ENCODE measurements around the gene ITPA.

The ITPA gene

GRCh38 chr20:3239867-3240775 lies 30.8 kb downstream of the ITPA start:
- no peak for DNase-seq (ENCODE audit: extremely low spot score, insufficient read length, low read depth)
- FAIRE-seq: no peak

DNA sequence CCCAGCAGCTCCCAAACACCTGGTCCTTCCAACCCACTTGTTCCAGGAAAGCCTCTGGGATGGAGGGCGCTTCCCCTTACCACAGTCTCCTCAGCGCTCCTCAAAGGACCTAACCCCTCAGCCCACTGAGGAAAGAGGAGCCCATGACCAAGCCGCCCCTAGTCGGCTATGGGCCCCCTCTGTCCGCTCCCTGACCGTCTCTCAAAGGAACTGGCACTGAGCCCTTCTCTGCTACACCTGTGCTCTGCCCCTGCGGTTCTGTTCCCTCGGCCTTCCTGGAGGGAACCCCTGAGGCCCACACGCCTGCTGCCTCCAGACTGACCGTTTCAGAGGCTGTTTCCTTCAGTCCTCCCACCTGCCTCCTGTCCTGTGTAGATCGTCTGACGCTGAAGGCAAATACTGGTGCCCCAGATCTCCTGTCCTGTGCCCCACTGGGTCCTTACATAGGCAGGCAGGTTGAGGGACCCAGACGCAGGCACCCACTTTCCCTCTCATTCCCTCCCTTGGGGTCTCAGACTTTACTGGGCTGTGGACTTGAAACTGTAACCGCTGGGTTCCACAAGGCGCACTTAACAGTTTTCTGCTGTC lies 31.6 kb downstream of the ITPA start:
- DNase-seq (ENCODE audit: extremely low spot score, insufficient read length, low read depth) (no peak), FAIRE-seq (no peak)

DNA sequence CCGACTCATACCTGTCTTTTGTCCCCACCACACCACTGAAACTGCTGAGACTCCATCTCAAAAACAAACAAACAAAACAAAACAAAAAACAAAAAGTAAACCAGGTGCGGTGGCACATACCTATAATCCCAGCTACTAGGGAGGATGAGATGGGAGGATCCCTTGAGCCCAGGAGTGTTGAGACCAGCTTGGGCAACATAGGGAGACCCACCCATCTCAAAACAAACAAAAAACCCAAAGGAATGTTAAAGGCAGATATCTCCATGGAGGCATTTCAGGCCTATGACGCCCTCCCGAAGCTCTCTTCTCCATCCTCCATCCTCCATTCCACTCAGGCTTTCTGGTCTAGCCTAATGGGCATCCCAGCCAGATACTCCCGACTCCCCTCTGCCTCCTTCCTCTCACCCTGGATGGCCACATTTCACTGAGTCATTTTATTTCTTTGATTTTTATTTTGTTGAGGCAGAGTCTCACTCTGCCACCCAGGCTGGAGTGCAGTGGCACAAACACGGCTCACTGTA lies 32.9 kb downstream of the ITPA start:
- no peak for FAIRE-seq
- no peak for DNase-seq (ENCODE audit: extremely low spot score, insufficient read length, low read depth)

GRCh38 chr20:3243718-3244358 lies 34.5 kb downstream of the ITPA start:
- FAIRE-seq (no peak), DNase-seq (ENCODE audit: extremely low spot score, insufficient read length, low read depth) (no peak)

GRCh38 chr20:3244613-3245012 lies 35.3 kb downstream of the ITPA start:
- FAIRE-seq (no peak), DNase-seq (ENCODE audit: extremely low spot score, insufficient read length, low read depth) (no peak)

DNA sequence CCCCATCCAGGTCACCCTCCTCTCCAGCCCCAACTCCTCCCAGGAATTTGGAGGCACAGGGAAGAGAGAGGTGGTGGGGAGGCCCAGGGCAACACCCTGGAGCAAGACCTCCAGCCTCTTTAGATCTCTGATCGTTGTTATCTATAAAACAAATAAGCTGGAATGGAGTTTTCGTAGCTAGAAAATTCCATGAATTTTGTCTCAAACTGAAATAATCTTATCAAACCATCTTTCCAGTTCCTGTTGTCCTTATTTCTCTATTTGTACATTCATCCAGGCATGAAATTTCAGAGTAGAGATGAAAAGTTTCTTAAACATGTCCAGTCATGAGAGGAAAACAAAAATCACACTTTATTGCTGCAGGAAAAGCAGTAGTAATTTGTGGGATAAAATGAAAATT lies 35.9 kb downstream of the ITPA start:
- no peak for FAIRE-seq
- DNase-seq (ENCODE audit: extremely low spot score, insufficient read length, low read depth): no peak

DNA sequence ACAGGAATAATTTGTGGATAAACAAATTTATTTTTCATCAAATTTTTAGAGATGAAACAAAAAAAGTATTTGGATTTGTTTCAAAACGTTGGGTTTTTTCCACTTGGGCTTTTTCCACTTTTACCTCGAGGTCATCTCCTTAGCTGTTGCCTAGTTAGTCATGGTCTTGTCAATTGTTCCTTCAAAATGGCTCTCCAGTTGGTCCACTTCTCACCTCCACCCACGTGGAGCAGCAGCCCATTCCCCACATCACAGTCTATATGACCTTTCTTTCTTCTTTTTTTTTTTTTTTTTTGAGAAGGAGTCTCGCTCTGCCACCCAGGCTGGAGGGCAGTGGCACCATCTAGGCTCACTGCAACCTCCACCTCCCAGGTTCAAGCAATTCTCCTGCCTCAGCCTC lies 36.4 kb downstream of the ITPA start:
- FAIRE-seq (no peak), DNase-seq (ENCODE audit: extremely low spot score, insufficient read length, low read depth) (no peak)

DNA sequence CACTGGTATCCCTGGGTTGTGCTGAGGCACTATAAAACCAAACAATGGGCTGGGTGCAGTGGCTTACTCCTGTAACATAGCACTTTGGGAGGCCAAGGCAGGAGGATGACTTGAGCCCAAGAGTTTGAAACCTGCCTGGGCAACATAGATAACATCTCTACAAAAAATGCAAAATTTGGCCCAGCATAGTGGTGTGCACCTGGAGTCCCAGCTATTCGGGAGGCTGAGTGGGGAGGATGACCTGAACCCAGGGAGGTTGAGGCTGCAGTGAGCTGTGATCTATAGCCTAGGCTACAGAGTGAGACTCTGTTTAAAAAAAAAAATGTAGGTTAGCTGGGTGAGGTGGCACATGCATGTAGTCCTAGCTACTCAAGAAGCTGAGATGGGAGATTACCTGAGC lies 37.4 kb downstream of the ITPA start:
- DNase-seq (ENCODE audit: extremely low spot score, insufficient read length, low read depth): no peak
- FAIRE-seq: no peak

DNA sequence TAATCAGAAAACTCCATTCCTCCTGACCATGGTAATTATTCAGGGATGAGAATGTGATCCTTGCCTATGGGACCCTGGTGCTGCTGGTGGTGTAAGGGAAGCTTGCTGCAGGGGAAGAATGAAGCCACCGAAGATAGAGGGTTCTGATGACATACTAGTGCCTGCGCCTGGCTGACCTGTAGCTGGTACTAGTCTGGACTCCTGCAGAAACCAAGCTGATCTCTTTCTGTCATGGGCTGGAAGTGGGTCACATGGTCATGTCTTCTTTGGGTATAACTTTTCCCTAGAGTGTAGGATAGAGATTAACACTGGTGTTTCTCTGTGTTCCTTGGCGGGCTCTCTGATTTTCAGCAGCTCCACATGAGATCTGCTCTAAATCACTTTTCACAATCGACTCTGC lies 38.3 kb downstream of the ITPA start:
- no peak for DNase-seq (ENCODE audit: extremely low spot score, insufficient read length, low read depth)

GRCh38 chr20:3248167-3248992 lies 39.1 kb downstream of the ITPA start:
- DNase-seq (ENCODE audit: extremely low spot score, insufficient read length, low read depth): no peak
- FAIRE-seq: no peak

More for the DNA sequence above, 38.3 kb downstream of the ITPA start:
- FAIRE-seq: no peak

DNA sequence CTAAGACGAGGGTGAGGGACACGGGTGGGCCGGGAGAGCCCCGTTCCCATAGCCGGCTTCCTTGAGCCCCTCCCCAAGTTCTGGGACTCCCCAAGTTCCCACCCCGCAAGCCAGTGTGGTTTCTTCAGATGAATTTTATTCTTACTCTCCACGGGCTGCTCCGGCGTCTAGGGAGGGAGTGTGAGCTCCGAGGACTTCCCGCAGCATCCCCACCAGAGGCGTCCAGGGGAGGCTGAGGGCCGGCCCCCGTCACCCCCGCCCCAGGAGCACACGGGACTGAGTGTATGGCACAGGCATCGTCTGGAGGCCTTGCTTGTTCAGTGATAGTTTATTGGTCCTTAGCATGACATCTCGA lies 39.7 kb downstream of the ITPA start:
- FAIRE-seq: no peak
- DNase-seq (ENCODE audit: extremely low spot score, insufficient read length, low read depth): no peak

DNA sequence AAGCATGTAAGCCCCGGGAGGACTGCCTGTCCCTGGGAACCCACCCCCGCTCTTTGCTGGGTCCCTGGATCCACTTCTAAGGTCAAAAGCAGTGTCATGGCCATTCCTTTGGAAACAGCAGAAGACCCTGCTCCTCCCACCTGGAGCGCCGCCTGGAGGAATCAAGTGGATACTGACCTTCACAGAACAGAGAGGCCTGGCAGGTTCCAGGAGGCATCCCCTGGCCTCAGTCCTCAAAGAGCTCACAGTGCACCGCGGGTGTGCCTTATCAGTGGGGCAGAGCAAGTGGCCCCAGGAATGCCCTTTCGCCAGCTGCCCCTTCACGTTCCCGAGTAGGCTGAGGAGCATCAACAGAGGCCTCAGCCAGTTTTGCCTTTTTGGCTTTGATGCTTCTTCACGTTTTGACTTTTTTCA lies 40.8 kb downstream of the ITPA start:
- DNase-seq (ENCODE audit: extremely low spot score, insufficient read length, low read depth) (no peak), FAIRE-seq (no peak)

DNA sequence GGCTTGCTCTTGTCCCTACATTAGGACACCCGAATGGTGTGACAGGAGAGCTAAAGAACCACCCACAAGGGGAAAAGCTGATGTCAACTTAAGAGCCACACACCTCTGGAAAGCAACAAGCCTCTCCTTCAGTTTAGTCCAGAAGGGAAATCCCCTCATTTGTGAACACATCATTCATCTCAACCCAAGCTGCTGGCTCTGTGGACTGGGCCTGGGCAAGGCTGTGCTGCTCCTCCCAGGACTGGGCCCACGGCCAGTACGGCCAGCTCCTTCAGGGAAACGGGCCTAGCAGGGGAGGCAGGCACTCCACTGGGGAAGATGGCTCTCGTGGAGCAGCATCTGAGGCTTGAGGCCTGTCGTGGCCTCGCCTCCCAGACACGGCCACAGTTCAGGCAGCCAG lies 42.5 kb downstream of the ITPA start:
- no peak for FAIRE-seq
- no peak for DNase-seq (ENCODE audit: extremely low spot score, insufficient read length, low read depth)

DNA sequence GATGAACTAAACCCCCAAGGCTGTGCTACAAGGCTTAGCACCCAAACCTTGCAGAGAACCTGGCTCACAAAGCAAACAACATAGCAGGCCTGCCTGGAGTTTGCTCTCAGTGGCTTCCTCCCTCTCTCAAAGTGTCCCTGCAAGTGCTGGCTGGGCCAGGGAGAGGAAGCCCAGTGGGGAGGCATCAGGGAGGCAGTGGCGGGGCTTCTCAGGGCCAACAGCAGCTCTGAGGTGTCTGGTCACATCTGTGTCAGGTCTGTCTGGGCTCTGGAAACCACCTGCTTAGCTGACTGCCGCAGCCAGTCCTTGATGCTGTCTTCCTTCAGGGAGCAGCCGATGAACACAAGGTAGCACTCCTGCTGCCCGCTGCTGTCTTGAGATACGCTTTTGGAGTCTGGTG lies 46.4 kb downstream of the ITPA start:
- FAIRE-seq (no peak), DNase-seq (ENCODE audit: extremely low spot score, insufficient read length, low read depth) (no peak)

- no peak for FAIRE-seq
- no peak for DNase-seq (ENCODE audit: extremely low spot score, insufficient read length, low read depth)
These were observed 49.1 kb downstream of the ITPA start for GRCh38 chr20:3258429-3258828.

DNA sequence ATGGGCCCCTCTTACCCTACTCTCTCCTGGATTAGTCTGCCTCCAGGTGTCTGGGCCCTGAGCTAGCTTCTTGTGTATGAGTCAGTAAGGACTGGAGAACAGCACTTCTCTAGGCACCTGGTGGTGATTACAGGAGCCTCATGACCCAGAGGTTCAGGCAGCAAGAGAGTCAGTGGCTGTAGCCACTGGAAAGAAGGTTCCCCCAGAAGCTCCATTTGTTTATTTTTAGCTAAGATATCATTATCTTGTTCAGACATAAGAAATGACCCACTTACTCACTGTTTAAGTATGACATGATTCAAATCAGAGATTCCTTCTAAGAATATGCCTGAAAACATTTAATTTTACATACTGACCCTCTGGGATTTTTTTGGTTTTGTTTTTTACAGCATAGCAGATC lies 53.3 kb downstream of the ITPA start:
- DNase-seq (ENCODE audit: extremely low spot score, insufficient read length, low read depth) (no peak), FAIRE-seq (no peak)

DNA sequence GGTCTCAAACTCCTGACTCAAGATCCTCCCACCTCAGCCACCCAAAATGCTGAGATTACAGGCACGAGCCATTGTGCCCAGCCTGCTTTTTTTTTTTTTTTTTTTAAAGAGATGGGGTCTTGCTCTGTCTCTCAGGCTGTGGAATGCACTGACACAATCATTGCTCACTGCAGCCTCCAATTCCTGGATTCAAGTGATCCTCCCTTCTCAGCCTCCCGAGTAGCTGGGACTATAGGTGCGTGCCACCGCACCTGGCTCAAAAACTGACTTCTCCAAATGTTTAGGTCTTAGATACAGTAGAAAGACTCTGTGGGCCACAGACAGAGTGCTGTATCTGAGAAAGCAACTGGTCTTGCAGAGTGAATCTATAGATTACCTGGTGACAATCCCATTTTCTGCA lies 60.8 kb downstream of the ITPA start:
- FAIRE-seq: no peak
- no peak for DNase-seq (ENCODE audit: extremely low spot score, insufficient read length, low read depth)

DNA sequence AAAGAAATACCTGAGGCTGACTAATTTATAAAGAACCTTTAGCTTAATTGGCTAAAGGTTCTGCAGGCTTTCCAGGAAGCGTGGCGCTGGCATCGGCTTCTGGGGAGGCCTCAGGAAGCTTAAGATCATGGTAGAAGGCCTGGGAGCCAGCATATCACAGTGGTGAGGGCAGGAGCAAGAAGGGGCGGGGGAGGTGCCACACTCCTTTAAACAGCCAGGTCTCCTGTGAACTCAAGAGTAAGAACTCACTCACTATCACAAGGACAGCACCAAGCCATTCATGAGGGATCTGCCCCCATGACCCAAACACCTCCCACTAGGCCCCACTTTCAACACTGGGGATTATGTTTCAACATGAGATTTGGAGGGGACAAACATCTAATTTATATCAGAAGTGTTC lies 64.1 kb downstream of the ITPA start:
- FAIRE-seq: no peak
- no peak for DNase-seq (ENCODE audit: extremely low spot score, insufficient read length, low read depth)
